IMR-90 (cell line): ENCODE measurements around the gene MRGPRX2. TPM values are rescaled to one million over a fixed set of nuclear protein-coding genes. Genes with fewer than 3 reads are reported as not detected.

ENCODE experiments used
- ATAC-seq: fragments of 200-7000 bp; cut with Tn5 transposase; 2 replicates; pipeline ENCODE4 v1.9.1; 2020; ENCODE audit warnings: low read depth, mild to moderate bottlenecking, moderate library complexity
- BruUV-seq: library from RNA; stranded (reverse); fragments of 400-500 nt; replicated peaks from 2 replicates; lab custom pipeline; 2021; lab: Mats Ljungman, UMichigan
- CTCF ChIA-PET: fragments of 300-600 bp; formaldehyde crosslinking; extraction: SDS; loops from one replicate; lab custom pipeline; 2021; ENCODE audit warnings: antibody characterized with exemption; lab: Yijun Ruan, JAX
- POLR2A ChIA-PET: fragments of 300-600 bp; sonication (Branson Sonifier 250); formaldehyde crosslinking; loops from one replicate; lab custom pipeline; 2022; ENCODE audit warnings: antibody characterized with exemption; ENCODE audit not compliant: unreplicated experiment; lab: Charles Lee
- DNase-seq: peaks from one replicate; pipeline ENCODE4 v3.0.0; 2013
- H2AFZ ChIP-seq: replicated peaks from 2 replicates; pipeline ENCODE3; 2013; ENCODE audit warnings: low read length, mild to moderate bottlenecking; ENCODE audit not compliant: poor library complexity
- H2AK5ac ChIP-seq: 2 replicates; pipeline ENCODE4 v1.6.1; 2013; ENCODE audit warnings: low read depth, low read length, inconsistent platforms
- H2AK9ac ChIP-seq: replicated peaks from 2 replicates; pipeline ENCODE3; 2013; ENCODE audit warnings: mild to moderate bottlenecking, low read depth, low read length, moderate library complexity; ENCODE audit not compliant: poor library complexity
- H2BK120ac ChIP-seq: 2 replicates; pipeline ENCODE4 v1.6.1; 2013; ENCODE audit warnings: low read depth, low read length, inconsistent platforms
- H2BK15ac ChIP-seq: 3 replicates; pipeline ENCODE4 v1.6.1; 2013; ENCODE audit warnings: low read depth, low read length, inconsistent platforms
- H2BK20ac ChIP-seq: 2 replicates; pipeline ENCODE4 v1.6.1; 2013; ENCODE audit warnings: low read depth, mild to moderate bottlenecking, inconsistent platforms, low read length, moderate library complexity
- H2BK5ac ChIP-seq: 2 replicates; pipeline ENCODE4 v1.6.1; 2013; ENCODE audit warnings: mild to moderate bottlenecking, low read depth, low read length, inconsistent platforms; ENCODE audit not compliant: poor library complexity, severe bottlenecking
- H3K14ac ChIP-seq: replicated peaks from 2 replicates; pipeline ENCODE4 v1.6.1; 2013; ENCODE audit warnings: low read depth, low read length, inconsistent platforms
- H3K18ac ChIP-seq: 2 replicates; pipeline ENCODE4 v1.6.1; 2013; ENCODE audit warnings: low read depth, low read length, control low read depth
- H3K23ac ChIP-seq: 2 replicates; pipeline ENCODE4 v1.6.1; 2013; ENCODE audit warnings: low read depth, low read length, inconsistent platforms
- H3K27ac ChIP-seq: 2 replicates; pipeline ENCODE4 v1.5.1; 2013; ENCODE audit warnings: mild to moderate bottlenecking, control low read depth, low read length; ENCODE audit not compliant: insufficient read depth
- H3K27me3 ChIP-seq: 2 replicates; pipeline ENCODE4 v1.6.1; 2013; ENCODE audit warnings: low read length; ENCODE audit not compliant: control insufficient read depth, insufficient read depth
- H3K36me3 ChIP-seq: 2 replicates; pipeline ENCODE4 v1.6.1; 2013; ENCODE audit warnings: low read length, mixed read lengths; ENCODE audit not compliant: control insufficient read depth, insufficient read depth
- H3K4ac ChIP-seq: 2 replicates; pipeline ENCODE4 v1.6.1; 2013; ENCODE audit warnings: low read depth, low read length, inconsistent platforms
- H3K4me1 ChIP-seq: 2 replicates; pipeline ENCODE4 v1.6.1; 2013; ENCODE audit warnings: low read length, mixed read lengths; ENCODE audit not compliant: control insufficient read depth, insufficient read depth
- H3K4me2 ChIP-seq: 2 replicates; pipeline ENCODE4 v1.6.1; 2013; ENCODE audit warnings: low read depth, mild to moderate bottlenecking, control low read depth, low read length, moderate library complexity
- H3K4me3 ChIP-seq: 2 replicates; pipeline ENCODE4 v1.5.1; 2013; ENCODE audit warnings: low read depth, mild to moderate bottlenecking, control low read depth, low read length, moderate library complexity; ENCODE audit not compliant: insufficient read depth
- H3K56ac ChIP-seq: 2 replicates; pipeline ENCODE4 v1.6.1; 2013; ENCODE audit warnings: low read length, inconsistent platforms; ENCODE audit not compliant: insufficient read depth; ENCODE audit errors: extremely low read depth
- H3K79me1 ChIP-seq, 2 experiments: 2 replicates each; pipeline ENCODE4 v1.6.1; 2013; ENCODE audit warnings: low read length in 2 of 2, inconsistent platforms in 1 of 2, low read depth in 1 of 2
- H3K9ac ChIP-seq: 2 replicates; pipeline ENCODE4 v1.6.1; 2013; ENCODE audit warnings: low read depth, low read length, control low read depth
- H3K9me1 ChIP-seq: 2 replicates; pipeline ENCODE4 v1.6.1; 2013; ENCODE audit warnings: low read length, inconsistent platforms; ENCODE audit not compliant: insufficient read depth
- H3K9me3 ChIP-seq: 2 replicates; pipeline ENCODE4 v1.6.1; 2013; ENCODE audit warnings: low read length; ENCODE audit not compliant: control insufficient read depth, insufficient read depth
- H4K20me1 ChIP-seq: 2 replicates; pipeline ENCODE4 v1.6.1; 2013; ENCODE audit warnings: low read length, inconsistent platforms; ENCODE audit not compliant: insufficient read depth
- H4K5ac ChIP-seq: 2 replicates; pipeline ENCODE4 v1.6.1; 2013; ENCODE audit warnings: mild to moderate bottlenecking, low read depth, low read length, control low read depth
- H4K8ac ChIP-seq, 2 experiments: 2 replicates each; pipeline ENCODE4 v1.6.1; 2013; ENCODE audit warnings: low read depth in 2 of 2, low read length in 2 of 2, control low read depth in 1 of 2, inconsistent platforms in 1 of 2
- H4K91ac ChIP-seq: 2 replicates; pipeline ENCODE4 v1.6.1; 2013; ENCODE audit warnings: low read depth, low read length, inconsistent platforms; ENCODE audit not compliant: insufficient read depth
- CTCF ChIP-seq: conservative IDR thresholded peaks from 2 replicates; pipeline ENCODE4 v1.5.1; 2012; ENCODE audit warnings: mild to moderate bottlenecking, low read depth, low read length, improper control_type of control experiment
- RAD21 ChIP-seq: IDR thresholded peaks from 2 replicates; pipeline ENCODE4 v1.6.1; 2012; ENCODE audit warnings: low read length, improper control_type of control experiment
- RFX5 ChIP-seq: IDR thresholded peaks from 2 replicates; pipeline ENCODE4 v1.8.0; 2012; ENCODE audit warnings: low read depth, mild to moderate bottlenecking, low read length, moderate library complexity
- SMC3 ChIP-seq: fragments of 150-350 bp; IDR thresholded peaks from 2 replicates; pipeline ENCODE4 v1.6.1; 2016; ENCODE audit warnings: low read depth, mild to moderate bottlenecking, antibody characterized with exemption, low read length, moderate library complexity
- whole genome bisulfite sequencing, 2 experiments: methylation state at CpG; one replicate each; pipeline versions ENCODE4 v1.1.5 to v1.1.7; 2013; ENCODE audit warnings: missing lambda C conversion rate in 2 of 2; ENCODE audit not compliant: insufficient read length in 1 of 2; ENCODE audit errors: extremely low coverage in 2 of 2; 5-methylcytosine and 5-hydroxymethylcytosine counted together
- dilution Hi-C: fragments of 300-500 bp; cut with HindIII; formaldehyde crosslinking; loops from one replicate; pipeline ENCODE4 v1.14.3; 2018; ENCODE audit warnings: low sequenced_read_pairs; ENCODE audit not compliant: unreplicated experiment
- in situ Hi-C: fragments of 300-500 bp; cut with MboI; formaldehyde crosslinking; loops from 3 replicates; pipeline ENCODE4 v1.14.3; 2019; ENCODE audit warnings: low sequenced_read_pairs, inconsistent platforms, mixed read lengths
- intact Hi-C: fragments of 100-400 bp; cut with micrococcal nuclease; formaldehyde crosslinking; loops from 2 replicates; pipeline ENCODE4 v1.10.0; 2022
- polyA plus RNA-seq, 3 experiments: library from polyadenylated mRNA; depleted of rRNA; stranded (reverse); fragments of >200 nt; gene quantifications; 2 replicates each; pipeline ENCODE4 v1.2.3, GENCODE V29; 2012; ENCODE audit warnings: low replicate concordance in 1 of 3
- total RNA-seq: library from RNA; depleted of rRNA; stranded (reverse); fragments of >200 nt; gene quantifications from 2 replicates; pipeline ENCODE4 v1.2.3, GENCODE V29; 2012

Gene MRGPRX2
- total and polyA plus RNA-seq, 2 of the 4 experiments (the other 2 are of a cell fraction), result not detected

GRCh38 chr11:19076744-19077589 lies 16.4 kb upstream of the MRGPRX2 start:
- Histone ChIP-seq H3K18ac (no peak overlapping the region), H3K27ac (no peak overlapping the region), H4K5ac (no peak overlapping the region), H2AK9ac (no peak overlapping the region), H3K9me1 (no peaks in the 10 kb centered on the region), H3K27me3 (peaks cover 16% of the 10 kb centered on the region), H2BK120ac (no peak overlapping the region), H3K56ac (no peak overlapping the region), H3K4me1 (peaks cover 3% of the 10 kb centered on the region; the same call in 1 of the 2 replicates), H3K14ac (no peak overlapping the region), H2AK5ac (no peak overlapping the region), H3K4me3 (no peak overlapping the region), H4K91ac (no peak overlapping the region), H2BK15ac (no peak overlapping the region), H3K9me3 (no peaks in the 10 kb centered on the region), H4K8ac (no peak overlapping the region), H3K4ac (no peak overlapping the region), H2BK20ac (no peak overlapping the region), H2AFZ (no peak overlapping the region), H3K4me2 (no peak overlapping the region), H3K79me1 (no peaks in the 10 kb centered on the region), H3K36me3 (no peaks in the 10 kb centered on the region), H3K23ac (no peak overlapping the region), H3K9ac (no peak overlapping the region), H4K20me1 (no peaks in the 10 kb centered on the region), H2BK5ac (no peak overlapping the region)
- intact Hi-C loops (loop anchor here (1.0 to 10.0 kb wide), 3 partner anchors 39 to 828 kb away; partner anchors contain the start of gene E2F8), dilution Hi-C loops (no loop called here), in situ Hi-C loops (loop anchor here (25.0 kb wide), 1 partner anchor 685 kb away; no protein-coding TSS in a partner anchor)
- ChIA-PET POLR2A (no interaction called here), CTCF (interaction anchor here (0.9 to 1.9 kb wide), 7 partner anchors 9 to 658 kb away, joined by 3 to 8 read pairs (median 4); no protein-coding TSS in a partner anchor)
- BruUV-seq, result no TSS peak
- DNase-seq, result peak; percentile 19
- TF ChIP-seq RFX5 (no peak), CTCF (peak; percentile 79), SMC3 (peak; percentile 55), RAD21 (peak; percentile 48)
- 0% methylated on average over 2 of the region's 10 CpGs; no CpG with 5 or more reads in 1 of the 2 experiments for WGBS, 2 experiments
- ATAC-seq, result peak; percentile 92
